Panc1 (cell line): ENCODE measurements around the gene MS4A3. TPM values are rescaled to one million over a fixed set of nuclear protein-coding genes. Genes with fewer than 3 reads are reported as not detected.

Source experiments
- ATAC-seq: fragments of 200-7000 bp; cut with Tn5 transposase; 2 replicates; pipeline ENCODE4 v1.9.1; 2020; ENCODE audit warnings: mild to moderate bottlenecking, moderate library complexity
- BruUV-seq: library from RNA; stranded (reverse); fragments of 400-500 nt; replicated peaks from 2 replicates; lab custom pipeline; 2021; lab: Mats Ljungman, UMichigan
- CTCF ChIA-PET: fragments of 300-600 bp; sonication (Branson Sonifier 250); formaldehyde crosslinking; loops from one replicate; lab custom pipeline; 2022; ENCODE audit warnings: antibody characterized with exemption; lab: Charles Lee
- POLR2A ChIA-PET: fragments of 300-600 bp; sonication (Branson Sonifier 250); formaldehyde crosslinking; loops from one replicate; lab custom pipeline; 2022; ENCODE audit warnings: antibody characterized with exemption; lab: Charles Lee
- DNase-seq: peaks from one replicate; pipeline ENCODE4 v3.0.0-alpha.2; 2010; ENCODE audit warnings: low read depth, low spot score
- H3K27ac ChIP-seq: 2 replicates; pipeline ENCODE4 v1.5.1; 2011; ENCODE audit warnings: mild to moderate bottlenecking, low read length, inconsistent platforms
- H3K27me3 ChIP-seq: fragments of 200-500 bp; sonication (Bioruptor generic); 2 replicates; pipeline ENCODE4 v1.6.0; 2014; ENCODE audit warnings: low read length, inconsistent platforms; ENCODE audit not compliant: control insufficient read depth, insufficient read depth
- H3K36me3 ChIP-seq: fragments of 200-500 bp; sonication (Bioruptor generic); 2 replicates; pipeline ENCODE4 v1.5.1; 2014; ENCODE audit warnings: inconsistent platforms, mild to moderate bottlenecking, low read length, moderate library complexity; ENCODE audit not compliant: control insufficient read depth, insufficient read depth
- H3K4me1 ChIP-seq: 2 replicates; pipeline ENCODE4 v1.5.1; 2011; ENCODE audit warnings: inconsistent platforms, mild to moderate bottlenecking, low read length, moderate library complexity; ENCODE audit not compliant: control insufficient read depth, insufficient read depth
- H3K4me3 ChIP-seq, 2 experiments: 2 replicates each; pipeline ENCODE4 v1.5.1; 2011 to 2012; ENCODE audit warnings: low read depth in 2 of 2, low read length in 2 of 2, mild to moderate bottlenecking in 2 of 2, inconsistent platforms in 1 of 2, moderate library complexity in 1 of 2
- H3K9me3 ChIP-seq: fragments of 200-500 bp; sonication (Bioruptor generic); 2 replicates; pipeline ENCODE4 v1.5.1; 2014; ENCODE audit warnings: low read depth, mild to moderate bottlenecking, inconsistent platforms, low read length, moderate library complexity; ENCODE audit not compliant: control insufficient read depth, insufficient read depth
- POLR2AphosphoS5 ChIP-seq: IDR thresholded peaks from 2 replicates; pipeline ENCODE4 v1.6.1; 2012; ENCODE audit warnings: mild to moderate bottlenecking, low read depth, low read length, moderate library complexity
- SIN3A ChIP-seq: IDR thresholded peaks from 2 replicates; pipeline ENCODE4 v1.6.1; 2012; ENCODE audit warnings: low read depth, mild to moderate bottlenecking, low read length, moderate library complexity, borderline replicate concordance; ENCODE audit not compliant: insufficient read depth
- TCF7L2 ChIP-seq: IDR thresholded peaks from 2 replicates; pipeline ENCODE4 v1.6.1; 2011; ENCODE audit warnings: mild to moderate bottlenecking, low read depth, low read length, inconsistent platforms
- in situ Hi-C: cut with HindIII; loops from 2 replicates; pipeline ENCODE4 v1.10.0; 2016; ENCODE audit warnings: low sequenced_read_pairs, low pct_unique_long_range_greater_than_20kb
- intact Hi-C: fragments of 100-400 bp; cut with micrococcal nuclease; formaldehyde crosslinking; loops from one replicate; pipeline ENCODE4 v1.10.0; 2022; ENCODE audit not compliant: unreplicated experiment
- total RNA-seq: library from RNA; stranded (reverse); gene quantifications from one replicate; pipeline ENCODE4 v1.2.1, GENCODE V29; 2021; ENCODE audit not compliant: unreplicated experiment
- TF ChIP-seq, protein P1 (sequence below): fragments of 450-650 bp; IDR thresholded peaks from 2 replicates; pipeline ENCODE4 v1.5.1; 2017; ENCODE audit warnings: mild to moderate bottlenecking
- TF ChIP-seq, protein P2 (sequence below), 2 experiments: IDR thresholded peaks; 2 replicates each; pipeline ENCODE4 v1.6.1; 2011 to 2012; ENCODE audit warnings: low read depth in 2 of 2, control low read depth in 1 of 2, low read length in 1 of 2, mild to moderate bottlenecking in 1 of 2, moderate library complexity in 1 of 2; ENCODE audit not compliant: insufficient read depth in 1 of 2

The MS4A3 gene
- total RNA-seq, 1 experiment from 2014 or later = 0.13 TPM

- H3K27ac ChIP-seq = no peak overlapping the region
- no TSS peak for BruUV-seq
- no peaks in the 10 kb centered on the region for H3K9me3 ChIP-seq
- no peak for TF ChIP-seq POLR2AphosphoS5
- TF ChIP-seq, protein P1, sequence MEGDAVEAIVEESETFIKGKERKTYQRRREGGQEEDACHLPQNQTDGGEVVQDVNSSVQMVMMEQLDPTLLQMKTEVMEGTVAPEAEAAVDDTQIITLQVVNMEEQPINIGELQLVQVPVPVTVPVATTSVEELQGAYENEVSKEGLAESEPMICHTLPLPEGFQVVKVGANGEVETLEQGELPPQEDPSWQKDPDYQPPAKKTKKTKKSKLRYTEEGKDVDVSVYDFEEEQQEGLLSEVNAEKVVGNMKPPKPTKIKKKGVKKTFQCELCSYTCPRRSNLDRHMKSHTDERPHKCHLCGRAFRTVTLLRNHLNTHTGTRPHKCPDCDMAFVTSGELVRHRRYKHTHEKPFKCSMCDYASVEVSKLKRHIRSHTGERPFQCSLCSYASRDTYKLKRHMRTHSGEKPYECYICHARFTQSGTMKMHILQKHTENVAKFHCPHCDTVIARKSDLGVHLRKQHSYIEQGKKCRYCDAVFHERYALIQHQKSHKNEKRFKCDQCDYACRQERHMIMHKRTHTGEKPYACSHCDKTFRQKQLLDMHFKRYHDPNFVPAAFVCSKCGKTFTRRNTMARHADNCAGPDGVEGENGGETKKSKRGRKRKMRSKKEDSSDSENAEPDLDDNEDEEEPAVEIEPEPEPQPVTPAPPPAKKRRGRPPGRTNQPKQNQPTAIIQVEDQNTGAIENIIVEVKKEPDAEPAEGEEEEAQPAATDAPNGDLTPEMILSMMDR = no peak
- TF ChIP-seq TCF7L2 = no peak
- TF ChIP-seq, protein P2, sequence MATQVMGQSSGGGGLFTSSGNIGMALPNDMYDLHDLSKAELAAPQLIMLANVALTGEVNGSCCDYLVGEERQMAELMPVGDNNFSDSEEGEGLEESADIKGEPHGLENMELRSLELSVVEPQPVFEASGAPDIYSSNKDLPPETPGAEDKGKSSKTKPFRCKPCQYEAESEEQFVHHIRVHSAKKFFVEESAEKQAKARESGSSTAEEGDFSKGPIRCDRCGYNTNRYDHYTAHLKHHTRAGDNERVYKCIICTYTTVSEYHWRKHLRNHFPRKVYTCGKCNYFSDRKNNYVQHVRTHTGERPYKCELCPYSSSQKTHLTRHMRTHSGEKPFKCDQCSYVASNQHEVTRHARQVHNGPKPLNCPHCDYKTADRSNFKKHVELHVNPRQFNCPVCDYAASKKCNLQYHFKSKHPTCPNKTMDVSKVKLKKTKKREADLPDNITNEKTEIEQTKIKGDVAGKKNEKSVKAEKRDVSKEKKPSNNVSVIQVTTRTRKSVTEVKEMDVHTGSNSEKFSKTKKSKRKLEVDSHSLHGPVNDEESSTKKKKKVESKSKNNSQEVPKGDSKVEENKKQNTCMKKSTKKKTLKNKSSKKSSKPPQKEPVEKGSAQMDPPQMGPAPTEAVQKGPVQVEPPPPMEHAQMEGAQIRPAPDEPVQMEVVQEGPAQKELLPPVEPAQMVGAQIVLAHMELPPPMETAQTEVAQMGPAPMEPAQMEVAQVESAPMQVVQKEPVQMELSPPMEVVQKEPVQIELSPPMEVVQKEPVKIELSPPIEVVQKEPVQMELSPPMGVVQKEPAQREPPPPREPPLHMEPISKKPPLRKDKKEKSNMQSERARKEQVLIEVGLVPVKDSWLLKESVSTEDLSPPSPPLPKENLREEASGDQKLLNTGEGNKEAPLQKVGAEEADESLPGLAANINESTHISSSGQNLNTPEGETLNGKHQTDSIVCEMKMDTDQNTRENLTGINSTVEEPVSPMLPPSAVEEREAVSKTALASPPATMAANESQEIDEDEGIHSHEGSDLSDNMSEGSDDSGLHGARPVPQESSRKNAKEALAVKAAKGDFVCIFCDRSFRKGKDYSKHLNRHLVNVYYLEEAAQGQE (IDR thresholded peaks at IDR 0.05; ENCODE audit: insufficient read depth in 1 of 2, low read depth in 2 of 2, low read length in 1 of 2) = no peak
- TF ChIP-seq SIN3A = no peak
- no peaks in the 10 kb centered on the region for H3K4me1 ChIP-seq
- ChIA-PET CTCF (no interaction called here), POLR2A (no interaction called here)
- no peaks in the 10 kb centered on the region for H3K27me3 ChIP-seq
- ATAC-seq = no peak
- no peak for DNase-seq
- intact Hi-C loops (no loop called here), in situ Hi-C loops (no loop called here)
- no peak overlapping the region for H3K4me3 ChIP-seq
- H3K36me3 ChIP-seq = no peaks in the 10 kb centered on the region
Measured at GRCh38 chr11:60080535-60080934, 24.1 kb downstream of the MS4A3 start.

- intact Hi-C loops = no loop called here
- H3K36me3 ChIP-seq = no peaks in the 10 kb centered on the region
- no peak overlapping the region for H3K27ac ChIP-seq
- H3K27me3 ChIP-seq = no peaks in the 10 kb centered on the region
- ATAC-seq (no peak), DNase-seq (no peak)
- POLR2A ChIA-PET = no interaction called here
- no peaks in the 10 kb centered on the region for H3K4me1 ChIP-seq
- no peaks in the 10 kb centered on the region for H3K9me3 ChIP-seq
- CTCF ChIA-PET = no interaction called here
- BruUV-seq = no TSS peak
- in situ Hi-C loops = no loop called here
- no peak overlapping the region for H3K4me3 ChIP-seq
- TF ChIP-seq POLR2AphosphoS5 (no peak), TCF7L2 (no peak), SIN3A (no peak)
- TF ChIP-seq, protein P1 = no peak
- TF ChIP-seq, protein P2 (IDR thresholded peaks at IDR 0.05; ENCODE audit: insufficient read depth in 1 of 2, low read depth in 2 of 2, low read length in 1 of 2) = no peak
Measured at GRCh38 chr11:60084631-60085273, 28.3 kb downstream of the MS4A3 start.
